H9 (cell line): ENCODE data around the gene CCL16. TPM values are rescaled to one million over a fixed set of nuclear protein-coding genes. Genes with fewer than 3 reads are reported as not detected.

Experiments used
- DNase-seq: peaks from one replicate; pipeline ENCODE4 v3.0.0-alpha.2; 2017
- H2AFZ ChIP-seq: one replicate; pipeline ENCODE4 v1.6.1; 2013; ENCODE audit warnings: mild to moderate bottlenecking, low read length, control low read depth, moderate library complexity
- H2AK5ac ChIP-seq: 2 replicates; pipeline ENCODE4 v1.6.1; 2013; ENCODE audit warnings: low read length, control low read depth, mixed read lengths; ENCODE audit not compliant: insufficient read length
- H2BK120ac ChIP-seq: one replicate; pipeline ENCODE4 v1.6.1; 2013; ENCODE audit warnings: low read depth, mild to moderate bottlenecking, low read length, control low read depth, inconsistent platforms; ENCODE audit not compliant: poor library complexity, severe bottlenecking
- H2BK12ac ChIP-seq: 2 replicates; pipeline ENCODE4 v1.6.1; 2013; ENCODE audit warnings: low read length, control low read depth, mixed read lengths, low read depth; ENCODE audit not compliant: insufficient read length
- H2BK15ac ChIP-seq: 2 replicates; pipeline ENCODE4 v1.6.1; 2013; ENCODE audit warnings: low read depth, low read length, control low read depth
- H2BK20ac ChIP-seq: one replicate; pipeline ENCODE4 v1.6.1; 2013; ENCODE audit warnings: low read depth, mild to moderate bottlenecking, low read length, control low read depth, inconsistent platforms; ENCODE audit not compliant: poor library complexity, severe bottlenecking
- H2BK5ac ChIP-seq: 2 replicates; pipeline ENCODE4 v1.6.1; 2013; ENCODE audit warnings: low read length, control low read depth, mixed read lengths; ENCODE audit not compliant: insufficient read length
- H3K14ac ChIP-seq: 2 replicates; pipeline ENCODE4 v1.6.1; 2013; ENCODE audit warnings: low read length, control low read depth; ENCODE audit not compliant: insufficient read depth
- H3K18ac ChIP-seq: 2 replicates; pipeline ENCODE4 v1.6.1; 2013; ENCODE audit warnings: low read depth, mild to moderate bottlenecking, mixed read lengths, low read length, control low read depth; ENCODE audit not compliant: insufficient read length
- H3K23ac ChIP-seq: 2 replicates; pipeline ENCODE4 v1.6.1; 2013; ENCODE audit warnings: low read length, control low read depth, mixed read lengths, low read depth; ENCODE audit not compliant: insufficient read length
- H3K23me2 ChIP-seq: 2 replicates; pipeline ENCODE4 v1.6.1; 2013; ENCODE audit warnings: low read depth, mild to moderate bottlenecking, mixed read lengths, low read length, control low read depth; ENCODE audit not compliant: insufficient read length, poor library complexity, severe bottlenecking
- H3K27ac ChIP-seq: 2 replicates; pipeline ENCODE4 v1.5.1; 2013; ENCODE audit warnings: low read length, control low read depth, mixed read lengths, low read depth; ENCODE audit not compliant: insufficient read length
- H3K27me3 ChIP-seq: 2 replicates; pipeline ENCODE4 v1.6.1; 2013; ENCODE audit warnings: low read length, control low read depth, inconsistent platforms; ENCODE audit not compliant: insufficient read depth
- H3K4ac ChIP-seq: 2 replicates; pipeline ENCODE4 v1.6.1; 2013; ENCODE audit warnings: low read depth, mild to moderate bottlenecking, control low read depth, inconsistent platforms, low read length, moderate library complexity
- H3K4me1 ChIP-seq: 2 replicates; pipeline ENCODE4 v1.6.1; 2013; ENCODE audit warnings: low read length, control low read depth, inconsistent platforms; ENCODE audit not compliant: insufficient read depth
- H3K4me2 ChIP-seq: 2 replicates; pipeline ENCODE4 v1.6.1; 2013; ENCODE audit warnings: low read length, control low read depth, mixed read lengths; ENCODE audit not compliant: insufficient read length, insufficient read depth
- H3K56ac ChIP-seq: 2 replicates; pipeline ENCODE4 v1.6.1; 2013; ENCODE audit warnings: low read depth, mild to moderate bottlenecking, mixed read lengths, low read length, control low read depth; ENCODE audit not compliant: insufficient read length
- H3K79me1 ChIP-seq: 2 replicates; pipeline ENCODE4 v1.6.1; 2013; ENCODE audit warnings: low read depth, mild to moderate bottlenecking, moderate library complexity, low read length, control low read depth, inconsistent platforms; ENCODE audit not compliant: insufficient read depth, poor library complexity, severe bottlenecking
- H3K79me2 ChIP-seq: 2 replicates; pipeline ENCODE4 v1.6.1; 2013; ENCODE audit warnings: low read length, control low read depth, inconsistent platforms; ENCODE audit not compliant: insufficient read depth
- H3K9ac ChIP-seq: 2 replicates; pipeline ENCODE4 v1.6.1; 2013; ENCODE audit warnings: low read length, control low read depth, mixed read lengths; ENCODE audit not compliant: insufficient read length; ENCODE audit errors: extremely low read depth
- H3K9me3 ChIP-seq: one replicate; pipeline ENCODE4 v1.6.1; 2013; ENCODE audit warnings: low read depth, low read length, inconsistent platforms; ENCODE audit not compliant: control insufficient read depth
- H3T11ph ChIP-seq: one replicate; pipeline ENCODE4 v1.6.1; 2013; ENCODE audit warnings: mild to moderate bottlenecking, low read length, control low read depth, inconsistent platforms
- H4K20me1 ChIP-seq: one replicate; pipeline ENCODE4 v1.6.1; 2013; ENCODE audit not compliant: control insufficient read depth, insufficient read length, insufficient read depth
- H4K5ac ChIP-seq: 2 replicates; pipeline ENCODE4 v1.6.1; 2013; ENCODE audit warnings: low read depth, mild to moderate bottlenecking, mixed read lengths, low read length, control low read depth; ENCODE audit not compliant: insufficient read length
- H4K8ac ChIP-seq: replicated peaks from 2 replicates; pipeline ENCODE4 v1.6.1; 2013; ENCODE audit warnings: low read length, control low read depth, mixed read lengths, low read depth; ENCODE audit not compliant: insufficient read length
- H4K91ac ChIP-seq: 2 replicates; pipeline ENCODE4 v1.6.1; 2013; ENCODE audit warnings: low read depth, mild to moderate bottlenecking, moderate library complexity, mixed read lengths, low read length, control low read depth; ENCODE audit not compliant: insufficient read length
- H3K27ac Mint-ChIP-seq, 3 experiments: 2 replicates in 2 of 3; 3 replicates in 1 of 3; pipeline ENCODE4 v1.8.0; 2020 to 2021; ENCODE audit warnings: mixed read lengths in 3 of 3, mild to moderate bottlenecking in 1 of 3, moderate library complexity in 1 of 3
- H3K27me3 Mint-ChIP-seq: 2 replicates; pipeline ENCODE4 v1.8.0; 2021; ENCODE audit warnings: low read depth, mild to moderate bottlenecking, moderate library complexity, mixed read lengths
- H3K36me3 Mint-ChIP-seq, 3 experiments: 2 replicates in 2 of 3; 3 replicates in 1 of 3; pipeline ENCODE4 v1.8.0; 2020 to 2021; ENCODE audit warnings: low read depth in 3 of 3, mixed read lengths in 3 of 3; ENCODE audit not compliant: insufficient read depth in 1 of 3
- H3K4me1 Mint-ChIP-seq, 2 experiments: 2 replicates each; pipeline ENCODE4 v1.8.0; 2020; ENCODE audit warnings: mixed read lengths in 2 of 2
- H3K4me3 Mint-ChIP-seq, 2 experiments: 2 replicates in 1 of 2; 3 replicates in 1 of 2; pipeline ENCODE4 v1.8.0; 2020 to 2021; ENCODE audit warnings: mild to moderate bottlenecking in 2 of 2, mixed read lengths in 2 of 2, moderate library complexity in 1 of 2
- H3K9me3 Mint-ChIP-seq, 2 experiments: 2 replicates in 1 of 2; 3 replicates in 1 of 2; pipeline ENCODE4 v1.8.0; 2020; ENCODE audit warnings: mild to moderate bottlenecking in 2 of 2, mixed read lengths in 2 of 2, moderate library complexity in 1 of 2
- CTCF ChIP-seq: fragments of 200-600 bp; sonication (generic); conservative IDR thresholded peaks from 3 replicates; pipeline ENCODE4 v1.8.0; 2021; ENCODE audit warnings: antibody characterized with exemption, mild to moderate bottlenecking
- WGBS: extraction: QIAGEN DNeasy Blood & Tissue Kit; methylation state at CpG from one replicate; pipeline ENCODE4 v1.1.7; 2013; ENCODE audit warnings: missing lambda C conversion rate, low lambda C conversion rate, mixed read lengths; ENCODE audit not compliant: insufficient read length; ENCODE audit errors: extremely low coverage; 5-methylcytosine and 5-hydroxymethylcytosine counted together
- total RNA-seq: library from RNA; stranded (reverse); gene quantifications from 2 replicates; pipeline ENCODE4 v1.2.1, GENCODE V29; 2021

The CCL16 gene
- total RNA-seq, 1 experiment from 2014 or later = not detected

GRCh38 chr17:35972945-35973332 lies 8.4 kb downstream of the CCL16 start:
- Histone ChIP-seq H3T11ph (no peak overlapping the region), H3K79me1 (no peaks in the 10 kb centered on the region), H3K27me3 (no peaks in the 10 kb centered on the region), H4K5ac (no peak overlapping the region), H3K9me3 (no peaks in the 10 kb centered on the region), H3K23ac (no peak overlapping the region), H3K14ac (no peak overlapping the region), H3K4ac (no peak overlapping the region), H3K9ac (no peak overlapping the region), H2BK120ac (no peak overlapping the region), H3K18ac (no peak overlapping the region), H4K91ac (no peak overlapping the region), H4K20me1 (no peaks in the 10 kb centered on the region), H2AK5ac (no peak overlapping the region), H3K27ac (no peak overlapping the region), H2BK15ac (no peak overlapping the region), H3K79me2 (no peaks in the 10 kb centered on the region), H4K8ac (no peak overlapping the region), H2BK5ac (no peak overlapping the region), H2BK12ac (no peak overlapping the region), H3K56ac (no peak overlapping the region), H3K4me2 (no peak overlapping the region), H2BK20ac (no peak overlapping the region), H3K23me2 (no peaks in the 10 kb centered on the region), H2AFZ (no peak overlapping the region), H3K4me1 (no peaks in the 10 kb centered on the region)
- H3K9me3 Mint-ChIP-seq = no peaks in the 10 kb centered on the region
- no peak for TF ChIP-seq CTCF
- no peak overlapping the region for H3K27ac Mint-ChIP-seq
- H3K4me1 Mint-ChIP-seq = peaks cover 5 to 11% of the 10 kb centered on the region in 2 experiments; a peak in 3 of 4 replicates
- H3K27me3 Mint-ChIP-seq = 0 out of 2 replicates have a peak, but pooled peaks cover 1% of the 10 kb centered on the region
- no CpG with 5 or more reads among the region's 4 CpGs for WGBS
- no peak overlapping the region for H3K4me3 Mint-ChIP-seq
- no peak for DNase-seq
- no peaks in the 10 kb centered on the region for H3K36me3 Mint-ChIP-seq
